Suprapubic skin (tissue), 4 donors: Measurements from ENCODE around the gene GPRC5C. TPM values are rescaled to one million over a fixed set of nuclear protein-coding genes. Genes with fewer than 3 reads are reported as not detected.

Source experiments
- DNase-seq, 2 donors: peaks; one replicate each; pipeline ENCODE4 v3.0.0-alpha.2; 2019; ENCODE audit warnings: low spot score in 2 of 2
- H3K27ac ChIP-seq: fragments of 200-600 bp; sonication (generic); one replicate; pipeline ENCODE4 v1.5.1; 2019
- H3K27me3 ChIP-seq: fragments of 200-600 bp; sonication (generic); one replicate; pipeline ENCODE4 v1.5.1; 2019
- H3K36me3 ChIP-seq: fragments of 200-600 bp; sonication (generic); one replicate; pipeline ENCODE4 v1.5.1; 2019
- H3K4me1 ChIP-seq: fragments of 200-600 bp; sonication (generic); one replicate; pipeline ENCODE4 v1.5.1; 2019
- H3K4me3 ChIP-seq: fragments of 200-600 bp; sonication (generic); one replicate; pipeline ENCODE4 v1.5.1; 2019; ENCODE audit warnings: mild to moderate bottlenecking
- H3K9me3 ChIP-seq: fragments of 200-600 bp; sonication (generic); one replicate; pipeline ENCODE4 v1.5.1; 2019
- EP300 ChIP-seq: sonication (generic); formaldehyde crosslinking; IDR thresholded peaks from one replicate; pipeline ENCODE4 v1.6.1; 2017; ENCODE audit warnings: antibody characterized with exemption
- POLR2A ChIP-seq, 2 donors: fragments of 450-650 bp; IDR thresholded peaks; one replicate each; pipeline ENCODE4 v1.6.1; 2017; ENCODE audit warnings: antibody characterized with exemption in 2 of 2, mild to moderate bottlenecking in 2 of 2, moderate library complexity in 2 of 2
- POLR2AphosphoS5 ChIP-seq, 3 donors: sonication (generic); formaldehyde crosslinking; IDR thresholded peaks; one replicate each; pipeline ENCODE4 v1.6.1; 2017; ENCODE audit warnings: antibody characterized with exemption in 3 of 3
- WGBS: methylation state at CpG from one replicate; pipeline ENCODE4 v1.1.5; 2018; 5-methylcytosine and 5-hydroxymethylcytosine counted together
- total RNA-seq, 4 donors: library from RNA; depleted of rRNA; stranded (reverse); fragments of >200 nt; gene quantifications; one replicate each; pipeline ENCODE4 v1.1.0, GENCODE V29; 2016
- TF ChIP-seq, protein P1 (sequence below), 2 donors: fragments of 200-600 bp in 1 of 2; fragments of 450-650 bp in 1 of 2; sonication (generic) in 1 of 2; IDR thresholded peaks; one replicate each; pipeline ENCODE4 v1.5.1; 2016 to 2019; ENCODE audit warnings: antibody characterized with exemption in 2 of 2, mild to moderate bottlenecking in 1 of 2, moderate library complexity in 1 of 2

GPRC5C gene
- total RNA-seq, 4 donors from 2014 or later: 72.0 to 106 (median 91.5) TPM

DNA sequence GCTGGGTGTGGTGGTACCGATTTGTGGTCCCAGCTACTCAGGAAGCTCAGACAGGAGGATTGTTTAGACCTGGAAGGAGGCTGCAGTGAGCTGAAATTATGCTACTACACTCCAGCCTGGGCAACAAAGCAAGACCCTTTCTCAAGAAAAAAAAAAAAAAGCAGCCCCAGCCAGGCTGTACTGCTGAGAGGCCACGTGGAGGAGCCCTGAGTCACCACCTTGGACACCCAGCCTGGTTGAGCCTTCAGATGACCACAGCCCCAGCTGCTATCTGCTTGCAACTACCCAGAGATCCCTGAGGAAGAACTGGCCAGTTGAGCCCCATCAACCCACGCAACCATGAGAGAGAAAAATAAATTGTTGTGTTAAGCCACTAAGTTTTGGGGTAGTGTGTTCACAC is 23.6 kb upstream of the GPRC5C start:
- peaks cover 6% of the 10 kb centered on the region for H3K27me3 ChIP-seq
- H3K9me3 ChIP-seq: no peaks in the 10 kb centered on the region
- H3K27ac ChIP-seq: no peak overlapping the region
- no peaks in the 10 kb centered on the region for H3K4me1 ChIP-seq
- no peaks in the 10 kb centered on the region for H3K36me3 ChIP-seq
- H3K4me3 ChIP-seq: no peak overlapping the region
- TF ChIP-seq POLR2AphosphoS5 (IDR thresholded peaks at IDR 0.05): no peak
- TF ChIP-seq, protein P1, sequence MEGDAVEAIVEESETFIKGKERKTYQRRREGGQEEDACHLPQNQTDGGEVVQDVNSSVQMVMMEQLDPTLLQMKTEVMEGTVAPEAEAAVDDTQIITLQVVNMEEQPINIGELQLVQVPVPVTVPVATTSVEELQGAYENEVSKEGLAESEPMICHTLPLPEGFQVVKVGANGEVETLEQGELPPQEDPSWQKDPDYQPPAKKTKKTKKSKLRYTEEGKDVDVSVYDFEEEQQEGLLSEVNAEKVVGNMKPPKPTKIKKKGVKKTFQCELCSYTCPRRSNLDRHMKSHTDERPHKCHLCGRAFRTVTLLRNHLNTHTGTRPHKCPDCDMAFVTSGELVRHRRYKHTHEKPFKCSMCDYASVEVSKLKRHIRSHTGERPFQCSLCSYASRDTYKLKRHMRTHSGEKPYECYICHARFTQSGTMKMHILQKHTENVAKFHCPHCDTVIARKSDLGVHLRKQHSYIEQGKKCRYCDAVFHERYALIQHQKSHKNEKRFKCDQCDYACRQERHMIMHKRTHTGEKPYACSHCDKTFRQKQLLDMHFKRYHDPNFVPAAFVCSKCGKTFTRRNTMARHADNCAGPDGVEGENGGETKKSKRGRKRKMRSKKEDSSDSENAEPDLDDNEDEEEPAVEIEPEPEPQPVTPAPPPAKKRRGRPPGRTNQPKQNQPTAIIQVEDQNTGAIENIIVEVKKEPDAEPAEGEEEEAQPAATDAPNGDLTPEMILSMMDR (IDR thresholded peaks at IDR 0.05): no peak
- TF ChIP-seq EP300: no peak
- no peak for TF ChIP-seq POLR2A (IDR thresholded peaks at IDR 0.05)
- no peak for DNase-seq
- WGBS: 64% methylated on average over 3 of the region's 3 CpGs

DNA sequence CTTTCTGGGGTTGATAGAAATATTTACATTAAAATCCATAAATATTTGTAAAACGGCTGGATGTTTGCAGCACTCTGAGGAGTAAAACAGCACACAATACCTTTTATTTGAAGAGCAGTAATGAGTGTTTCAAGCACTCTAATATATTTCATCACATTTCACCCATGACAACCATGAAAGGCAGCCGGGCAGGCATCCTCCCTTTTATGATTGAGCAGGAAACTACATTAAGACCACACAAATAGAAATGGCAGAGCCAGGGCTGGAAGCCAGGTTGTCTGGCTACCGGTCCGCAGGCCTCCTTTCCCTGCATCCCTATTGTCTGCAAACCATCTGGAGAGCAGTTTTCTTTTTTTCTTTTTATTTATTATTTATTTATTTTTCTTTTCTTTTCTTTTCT is 23.1 kb upstream of the GPRC5C start:
- peaks cover 6% of the 10 kb centered on the region for H3K27me3 ChIP-seq
- H3K36me3 ChIP-seq: no peaks in the 10 kb centered on the region
- H3K27ac ChIP-seq: no peak overlapping the region
- no peak overlapping the region for H3K4me3 ChIP-seq
- TF ChIP-seq EP300: no peak
- TF ChIP-seq POLR2AphosphoS5 (IDR thresholded peaks at IDR 0.05): no peak
- TF ChIP-seq, protein P1 (IDR thresholded peaks at IDR 0.05): no peak
- no peak for TF ChIP-seq POLR2A (IDR thresholded peaks at IDR 0.05)
- H3K4me1 ChIP-seq: no peaks in the 10 kb centered on the region
- no peaks in the 10 kb centered on the region for H3K9me3 ChIP-seq
- no peak for DNase-seq
- 59% methylated on average over 4 of the region's 4 CpGs for WGBS

DNA sequence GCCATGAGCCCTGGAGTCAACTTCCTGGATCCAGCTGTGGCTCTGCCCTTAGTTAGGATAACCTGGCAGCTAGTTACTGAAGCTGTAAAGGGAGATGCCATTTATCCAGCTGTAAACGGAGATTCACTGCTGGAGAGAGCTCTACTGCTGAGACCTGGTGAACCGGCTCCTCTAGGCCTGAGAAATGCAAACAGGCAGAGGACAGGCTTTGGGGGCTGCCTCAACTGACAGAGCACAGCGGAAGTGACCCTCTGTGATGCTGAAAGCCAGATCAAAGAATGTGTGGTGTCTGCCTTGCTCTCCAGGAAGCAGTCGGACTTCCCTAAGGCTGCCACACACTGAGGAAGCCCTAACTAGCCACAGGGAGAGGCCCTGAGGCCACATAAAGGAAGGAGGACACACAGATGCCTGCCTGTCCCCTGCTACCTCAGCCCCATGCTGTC is 21.9 kb upstream of the GPRC5C start:
- DNase-seq: no peak
- H3K9me3 ChIP-seq: no peaks in the 10 kb centered on the region
- H3K4me1 ChIP-seq: no peaks in the 10 kb centered on the region
- 65% methylated on average over 2 of the region's 4 CpGs for WGBS
- H3K4me3 ChIP-seq: no peak overlapping the region
- TF ChIP-seq, protein P1 (IDR thresholded peaks at IDR 0.05): no peak
- TF ChIP-seq EP300 (no peak), POLR2A (IDR thresholded peaks at IDR 0.05) (no peak), POLR2AphosphoS5 (IDR thresholded peaks at IDR 0.05) (no peak)
- H3K27ac ChIP-seq: no peak overlapping the region
- H3K27me3 ChIP-seq: no peaks in the 10 kb centered on the region
- no peaks in the 10 kb centered on the region for H3K36me3 ChIP-seq

DNA sequence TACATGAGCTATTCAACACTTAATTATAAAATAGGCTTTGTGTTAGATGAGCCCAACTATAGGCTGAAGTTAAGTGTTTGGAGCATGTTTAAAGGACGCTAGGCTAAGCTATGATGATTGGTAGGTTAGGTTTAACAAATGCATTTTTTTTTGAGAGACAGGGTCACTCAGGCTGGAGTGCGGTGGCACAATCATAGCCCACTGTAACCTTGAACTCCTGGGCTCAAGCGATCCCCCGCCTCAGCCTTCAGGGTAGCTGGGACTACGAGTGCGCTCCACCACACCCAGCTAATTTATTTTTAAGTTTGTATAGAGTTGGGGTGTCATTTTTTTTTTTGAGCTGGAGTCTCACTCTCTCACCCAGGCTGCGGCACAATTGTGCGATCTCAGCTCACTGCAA is 19.3 kb upstream of the GPRC5C start:
- WGBS: 95% methylated on average over 8 of the region's 8 CpGs
- Histone ChIP-seq H3K4me1 (peaks cover 4% of the 10 kb centered on the region), H3K9me3 (no peaks in the 10 kb centered on the region), H3K27me3 (no peaks in the 10 kb centered on the region), H3K36me3 (no peaks in the 10 kb centered on the region), H3K27ac (no peak overlapping the region), H3K4me3 (no peak overlapping the region)
- no peak for DNase-seq
- TF ChIP-seq, protein P1 (IDR thresholded peaks at IDR 0.05): no peak
- TF ChIP-seq EP300 (no peak), POLR2AphosphoS5 (IDR thresholded peaks at IDR 0.05) (no peak), POLR2A (IDR thresholded peaks at IDR 0.05) (no peak)

DNA sequence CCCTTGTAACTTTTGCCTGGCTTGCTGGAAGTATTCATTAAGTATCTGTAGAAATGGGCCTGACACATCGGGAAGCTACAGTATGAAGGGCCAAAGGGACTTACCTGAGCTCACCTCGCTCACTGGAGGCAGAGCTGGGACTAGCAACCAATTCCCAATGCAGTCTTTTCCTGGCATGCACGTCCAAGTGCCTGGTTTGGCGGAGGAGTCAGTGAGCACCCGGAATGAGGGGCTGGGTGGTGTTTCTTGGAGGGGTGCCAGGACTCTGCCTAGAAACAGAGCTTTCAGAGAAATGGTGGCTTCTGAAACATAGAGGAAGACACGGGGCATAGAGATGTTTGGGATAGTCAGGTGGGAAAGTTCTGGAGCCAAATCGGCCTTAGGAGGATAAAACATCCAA is 18.4 kb upstream of the GPRC5C start:
- DNase-seq: no peak
- TF ChIP-seq POLR2AphosphoS5 (IDR thresholded peaks at IDR 0.05) (no peak), EP300 (no peak), POLR2A (IDR thresholded peaks at IDR 0.05) (no peak)
- TF ChIP-seq, protein P1 (IDR thresholded peaks at IDR 0.05): no peak
- Histone ChIP-seq H3K9me3 (no peaks in the 10 kb centered on the region), H3K27ac (no peak overlapping the region), H3K4me3 (no peak overlapping the region), H3K27me3 (no peaks in the 10 kb centered on the region), H3K36me3 (no peaks in the 10 kb centered on the region), H3K4me1 (peaks cover 4% of the 10 kb centered on the region)
- WGBS: 73% methylated on average over 7 of the region's 7 CpGs
